ENCODE data around the gene PPP1R13B.

- TF ChIP-seq POLR2AphosphoS5 (IDR thresholded peaks at IDR 0.05; ENCODE audit: low read depth, low read length) (no peak), FOXP2 (optimal IDR thresholded peaks at IDR 0.05; ENCODE audit: borderline replicate concordance, extremely low read depth, extremely low read length, insufficient read depth) (no peak), REST (IDR thresholded peaks at IDR 0.05; ENCODE audit: insufficient read depth in 1 of 2, low read depth in 2 of 2, low read length in 2 of 2) (no peak), TAF1 (IDR thresholded peaks at IDR 0.05; ENCODE audit: borderline replicate concordance, insufficient read depth, low read length) (no peak)
Observed at GRCh38 chr14:103883263-103883523, 35.8 kb upstream of the PPP1R13B start.
